ENCODE measurements around the gene IRX4.
"Not testable (repeated sequence)": the region's sequence is repeated elsewhere in the genome, so short reads cannot be mapped to it uniquely, and the experiment has no call there.

The IRX4 gene

GRCh38 chr5:1856596-1857255 is 26.0 kb downstream of the IRX4 start:
- DNase-seq, result no peak

GRCh38 chr5:1855596-1855995 is 27.1 kb downstream of the IRX4 start:
- DNase-seq, result no peak

- no peak for DNase-seq
Measured at GRCh38 chr5:1855075-1855474, 27.6 kb downstream of the IRX4 start.

GRCh38 chr5:1853531-1853930 is 29.2 kb downstream of the IRX4 start:
- DNase-seq, result no peak

- DNase-seq, result no peak
Measured at GRCh38 chr5:1852324-1852947, 30.3 kb downstream of the IRX4 start.

- DNase-seq, result no peak
Measured at GRCh38 chr5:1851290-1851934, 31.3 kb downstream of the IRX4 start.

- DNase-seq, result no peak
Measured at GRCh38 chr5:1850324-1851154, 32.2 kb downstream of the IRX4 start.

GRCh38 chr5:1847611-1848010 is 35.1 kb downstream of the IRX4 start:
- DNase-seq, result no peak

- DNase-seq, result no peak
Measured at GRCh38 chr5:1847056-1847455, 35.7 kb downstream of the IRX4 start.

- no peak for DNase-seq
Measured at GRCh38 chr5:1846583-1846982, 36.1 kb downstream of the IRX4 start.

- no peak for DNase-seq
Measured at GRCh38 chr5:1845696-1846095, 37.0 kb downstream of the IRX4 start.

GRCh38 chr5:1844708-1845436 is 37.9 kb downstream of the IRX4 start:
- no peak for DNase-seq

GRCh38 chr5:1843761-1844160 is 39.0 kb downstream of the IRX4 start:
- DNase-seq, result not testable (repeated sequence)

GRCh38 chr5:1842004-1842819 is 40.5 kb downstream of the IRX4 start:
- DNase-seq, result no peak

GRCh38 chr5:1840741-1841521 is 41.8 kb downstream of the IRX4 start:
- DNase-seq, result no peak

GRCh38 chr5:1840071-1840547 is 42.6 kb downstream of the IRX4 start:
- no peak for DNase-seq

- DNase-seq, result no peak
Measured at GRCh38 chr5:1838013-1838412, 44.7 kb downstream of the IRX4 start.

GRCh38 chr5:1836891-1837880 is 45.5 kb downstream of the IRX4 start:
- no peak for DNase-seq

GRCh38 chr5:1836176-1836890 is 46.4 kb downstream of the IRX4 start:
- DNase-seq, result no peak
